DND-41 (cell line): ENCODE measurements around the gene CMYA5.

Source experiments
- ATAC-seq: fragments of 200-7000 bp; cut with Tn5 transposase; 3 replicates; pipeline ENCODE4 v1.9.1; 2021; ENCODE audit warnings: low read depth; ENCODE audit not compliant: insufficient read depth
- DNase-seq: peaks from one replicate; pipeline ENCODE4 v3.0.0-alpha.2; 2020
- H2AFZ ChIP-seq: 2 replicates; pipeline ENCODE4 v1.6.0; 2012; ENCODE audit warnings: low read depth, low read length
- H3K27ac ChIP-seq: 2 replicates; pipeline ENCODE4 v1.5.1; 2012; ENCODE audit warnings: low read length, inconsistent platforms
- H3K27me3 ChIP-seq: fragments of 200-600 bp; sonication (generic); 2 replicates; pipeline ENCODE4 v1.6.0; 2012; ENCODE audit warnings: low read length, mild to moderate bottlenecking, inconsistent platforms; ENCODE audit not compliant: insufficient read depth, poor library complexity
- H3K36me3 ChIP-seq: 2 replicates; pipeline ENCODE4 v1.5.1; 2012; ENCODE audit warnings: low read length, inconsistent platforms; ENCODE audit not compliant: insufficient read depth
- H3K4me1 ChIP-seq: 2 replicates; pipeline ENCODE4 v1.5.1; 2012; ENCODE audit warnings: mild to moderate bottlenecking, low read length; ENCODE audit not compliant: insufficient read depth
- H3K4me2 ChIP-seq: 2 replicates; pipeline ENCODE4 v1.6.0; 2012; ENCODE audit warnings: mild to moderate bottlenecking, moderate library complexity, low read length, inconsistent platforms; ENCODE audit not compliant: insufficient read depth
- H3K4me3 ChIP-seq, 2 experiments: fragments of 200-600 bp in 1 of 2; shearing (Covaris generic) in 1 of 2; 2 replicates each; pipeline ENCODE4 v1.5.1; 2012 to 2016; ENCODE audit warnings: inconsistent platforms in 2 of 2, low read length in 2 of 2, mild to moderate bottlenecking in 2 of 2, low read depth in 1 of 2, moderate library complexity in 1 of 2
- H3K79me2 ChIP-seq: 2 replicates; pipeline ENCODE4 v1.6.0; 2012; ENCODE audit warnings: low read length, inconsistent platforms; ENCODE audit not compliant: insufficient read depth
- H3K9ac ChIP-seq: 2 replicates; pipeline ENCODE4 v1.6.0; 2012; ENCODE audit warnings: low read depth, mild to moderate bottlenecking, inconsistent platforms, low read length, moderate library complexity
- H3K9me3 ChIP-seq: 2 replicates; pipeline ENCODE4 v1.5.1; 2012; ENCODE audit warnings: low read length, moderate library complexity, mild to moderate bottlenecking, inconsistent platforms; ENCODE audit not compliant: insufficient read depth, severe bottlenecking
- H4K20me1 ChIP-seq: 2 replicates; pipeline ENCODE4 v1.6.0; 2012; ENCODE audit warnings: low read length; ENCODE audit not compliant: insufficient read depth
- EZH2 ChIP-seq: IDR thresholded peaks from 3 replicates; pipeline ENCODE4 v1.6.1; 2012; ENCODE audit warnings: borderline replicate concordance, low read depth, mild to moderate bottlenecking, moderate library complexity, low read length, inconsistent platforms; ENCODE audit not compliant: severe bottlenecking
- TF ChIP-seq, protein P1 (sequence below): IDR thresholded peaks from 2 replicates; pipeline ENCODE4 v1.5.1; 2012; ENCODE audit warnings: borderline replicate concordance, low read length, moderate library complexity, mild to moderate bottlenecking; ENCODE audit not compliant: poor library complexity, severe bottlenecking; ENCODE audit errors: extremely low read depth

The CMYA5 gene

DNA sequence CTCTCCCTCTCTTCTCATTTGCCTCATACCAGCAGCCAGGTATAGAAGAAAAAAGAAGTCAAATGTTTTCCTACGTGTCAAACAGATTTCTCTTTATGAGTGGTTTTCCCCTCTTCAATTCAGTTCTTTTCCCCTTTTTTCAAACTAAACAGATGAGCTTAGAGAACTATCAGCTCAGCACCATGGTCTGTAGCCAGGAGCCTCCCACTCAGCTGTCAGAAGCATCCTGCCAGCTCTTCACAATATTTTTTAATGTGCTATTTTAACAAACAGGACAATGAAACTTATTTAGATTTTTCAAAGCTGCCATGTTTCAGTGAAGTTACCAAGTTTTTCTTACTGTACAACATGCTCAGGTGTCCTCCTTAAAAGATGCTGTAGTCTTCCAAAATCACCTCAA is 63.5 kb downstream of the CMYA5 start:
- Histone ChIP-seq H4K20me1 (no peaks in the 10 kb centered on the region), H3K9me3 (no peaks in the 10 kb centered on the region), H3K79me2 (no peaks in the 10 kb centered on the region), H3K36me3 (no peaks in the 10 kb centered on the region), H3K27ac (no peak overlapping the region), H3K4me2 (no peak overlapping the region), H3K4me1 (peaks cover 8% of the 10 kb centered on the region), H3K4me3 (no peak overlapping the region), H2AFZ (no peak overlapping the region), H3K9ac (no peak overlapping the region), H3K27me3 (no peaks in the 10 kb centered on the region)
- no peak for TF ChIP-seq EZH2
- TF ChIP-seq, protein P1, sequence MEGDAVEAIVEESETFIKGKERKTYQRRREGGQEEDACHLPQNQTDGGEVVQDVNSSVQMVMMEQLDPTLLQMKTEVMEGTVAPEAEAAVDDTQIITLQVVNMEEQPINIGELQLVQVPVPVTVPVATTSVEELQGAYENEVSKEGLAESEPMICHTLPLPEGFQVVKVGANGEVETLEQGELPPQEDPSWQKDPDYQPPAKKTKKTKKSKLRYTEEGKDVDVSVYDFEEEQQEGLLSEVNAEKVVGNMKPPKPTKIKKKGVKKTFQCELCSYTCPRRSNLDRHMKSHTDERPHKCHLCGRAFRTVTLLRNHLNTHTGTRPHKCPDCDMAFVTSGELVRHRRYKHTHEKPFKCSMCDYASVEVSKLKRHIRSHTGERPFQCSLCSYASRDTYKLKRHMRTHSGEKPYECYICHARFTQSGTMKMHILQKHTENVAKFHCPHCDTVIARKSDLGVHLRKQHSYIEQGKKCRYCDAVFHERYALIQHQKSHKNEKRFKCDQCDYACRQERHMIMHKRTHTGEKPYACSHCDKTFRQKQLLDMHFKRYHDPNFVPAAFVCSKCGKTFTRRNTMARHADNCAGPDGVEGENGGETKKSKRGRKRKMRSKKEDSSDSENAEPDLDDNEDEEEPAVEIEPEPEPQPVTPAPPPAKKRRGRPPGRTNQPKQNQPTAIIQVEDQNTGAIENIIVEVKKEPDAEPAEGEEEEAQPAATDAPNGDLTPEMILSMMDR: no peak
- ATAC-seq: no peak
- no peak for DNase-seq

DNA sequence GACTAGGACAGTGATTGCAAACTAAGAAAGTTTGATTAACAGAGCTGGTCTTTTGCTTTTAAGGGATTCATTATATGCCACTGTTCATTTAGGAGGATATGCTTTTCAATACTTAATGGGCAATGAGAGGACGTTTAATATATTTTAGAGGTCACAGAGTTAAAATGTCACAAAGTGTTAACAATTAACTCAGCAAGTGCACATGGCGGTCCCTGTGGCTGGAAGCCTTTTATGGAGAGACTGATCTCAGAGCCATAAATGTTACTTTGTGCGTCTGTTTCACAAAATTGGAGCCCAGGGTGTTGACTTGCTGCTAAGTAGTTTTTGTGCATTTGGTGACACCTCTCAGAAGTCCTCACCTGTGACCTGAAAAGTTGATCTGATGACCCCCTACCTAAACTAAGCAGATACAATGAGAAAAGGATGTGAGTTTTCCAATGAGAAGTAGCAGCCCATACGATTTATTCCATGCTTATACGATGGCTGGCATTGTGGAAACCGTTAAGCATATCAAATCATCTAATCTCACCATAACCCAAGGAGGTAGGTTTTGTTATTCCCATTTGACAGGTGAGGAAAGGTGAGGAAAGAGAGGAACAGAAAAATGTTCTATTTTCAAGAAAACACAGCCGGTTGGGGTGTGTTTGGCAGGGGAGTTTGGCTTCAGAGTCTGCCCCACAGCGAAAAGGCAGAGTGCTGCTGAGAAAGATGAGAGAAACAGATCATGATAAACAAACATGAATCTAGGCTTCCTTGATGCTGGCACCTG is 64.4 kb downstream of the CMYA5 start:
- Histone ChIP-seq H3K27ac (no peak overlapping the region), H3K36me3 (no peaks in the 10 kb centered on the region), H2AFZ (no peak overlapping the region), H3K9ac (no peak overlapping the region), H3K4me2 (no peak overlapping the region), H3K27me3 (no peaks in the 10 kb centered on the region), H4K20me1 (no peaks in the 10 kb centered on the region), H3K4me1 (peaks cover 8% of the 10 kb centered on the region), H3K4me3 (no peak overlapping the region), H3K9me3 (no peaks in the 10 kb centered on the region), H3K79me2 (no peaks in the 10 kb centered on the region)
- DNase-seq (no peak), ATAC-seq (no peak)
- TF ChIP-seq, protein P1: no peak
- TF ChIP-seq EZH2: no peak

DNA sequence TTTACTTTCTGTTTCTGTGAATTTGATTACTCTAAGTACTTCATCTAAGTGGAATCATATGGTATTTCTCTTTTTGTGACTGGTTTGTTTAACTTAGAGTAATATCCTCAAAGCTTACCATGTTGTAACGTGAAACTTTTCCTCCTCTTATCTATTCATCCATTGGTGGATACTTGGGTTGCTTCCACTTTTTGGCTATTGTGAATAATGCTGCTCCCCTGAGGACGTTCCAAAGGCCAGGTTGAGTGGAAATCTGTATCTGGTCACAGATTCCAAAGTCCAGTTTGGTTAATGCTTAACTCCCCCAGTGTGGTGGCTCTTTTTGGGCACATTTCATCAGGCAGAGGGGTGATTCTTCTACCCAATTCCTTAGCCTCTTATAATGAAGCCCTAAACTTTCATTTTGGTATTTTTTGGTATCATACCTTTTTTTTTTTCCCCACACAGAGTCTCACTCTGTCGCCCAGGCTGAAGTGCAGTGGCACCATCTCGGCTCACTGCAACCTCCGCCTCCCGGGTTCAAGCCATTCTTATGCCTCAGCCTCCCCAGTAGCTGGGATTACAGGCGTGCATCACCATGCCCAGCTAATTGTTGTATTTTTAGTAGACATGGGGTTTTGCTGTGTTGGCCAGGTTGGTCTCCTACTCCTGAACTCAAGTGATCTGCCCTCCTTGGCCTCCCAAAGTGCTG is 65.4 kb downstream of the CMYA5 start:
- H2AFZ ChIP-seq: no peak overlapping the region
- no peak for ATAC-seq

More for the DNA sequence above, 65.4 kb downstream of the CMYA5 start:
- TF ChIP-seq, protein P1: no peak
- no peak for TF ChIP-seq EZH2
- Histone ChIP-seq H3K4me2 (no peak overlapping the region), H4K20me1 (no peaks in the 10 kb centered on the region), H3K27me3 (no peaks in the 10 kb centered on the region), H3K9ac (no peak overlapping the region), H3K4me1 (peaks cover 8% of the 10 kb centered on the region), H3K79me2 (no peaks in the 10 kb centered on the region), H3K4me3 (no peak overlapping the region), H3K27ac (no peak overlapping the region), H3K36me3 (no peaks in the 10 kb centered on the region), H3K9me3 (no peaks in the 10 kb centered on the region)
- DNase-seq: no peak
